A549 (cell line): ENCODE measurements around the gene FRRS1L. TPM values are rescaled to one million over a fixed set of nuclear protein-coding genes. Genes with fewer than 3 reads are reported as not detected.
A peak's percentile ranks its signal among the peaks of the same experiment; 100 is the strongest.

Experiments used
- ATAC-seq, 2 experiments: fragments of 200-7000 bp in 1 of 2; fragments of >200 bp in 1 of 2; cut with Nextera tagmentation in 1 of 2; cut with Tn5 transposase in 1 of 2; 3 replicates each; pipeline versions ENCODE4 v1.8.0 to v1.9.1; 2018 to 2020; ENCODE audit warnings: mild to moderate bottlenecking in 1 of 2, moderate library complexity in 1 of 2
- CTCF ChIA-PET: fragments of 300-600 bp; sonication (Branson Sonifier 250); formaldehyde crosslinking; extraction: SDS; loops from one replicate; lab custom pipeline; 2021; ENCODE audit warnings: antibody characterized with exemption, inconsistent platforms; lab: Yijun Ruan, JAX
- POLR2A ChIA-PET: fragments of 350-600 bp; formaldehyde crosslinking; extraction: SDS; loops from one replicate; lab custom pipeline; 2021; ENCODE audit warnings: antibody characterized with exemption, inconsistent platforms; lab: Yijun Ruan, JAX
- DNase-seq, 2 experiments: peaks; one replicate each; pipeline versions ENCODE4 v3.0.0 to v3.0.0-alpha.2; 2011 to 2016; ENCODE audit warnings: low read depth in 1 of 2, low spot score in 1 of 2
- FAIRE-seq: peaks from 2 replicates; lab custom pipeline; 2011; peaks lifted over from hg19 to GRCh38; lab: Jason Lieb, UNC
- H3K27ac ChIP-seq, 2 experiments: fragments of >200 bp; sonication (Bioruptor Twin); formaldehyde crosslinking; 3 replicates each; pipeline ENCODE4 v1.5.1; 2016 to 2017
- H3K4me1 ChIP-seq: fragments of >200 bp; sonication (Bioruptor Twin); formaldehyde crosslinking; 3 replicates; pipeline ENCODE4 v1.6.1; 2016
- H3K4me2 ChIP-seq: fragments of >200 bp; sonication (Bioruptor Twin); formaldehyde crosslinking; 3 replicates; pipeline ENCODE4 v1.6.1; 2016
- H3K4me3 ChIP-seq: fragments of >200 bp; sonication (Bioruptor Twin); formaldehyde crosslinking; 3 replicates; pipeline ENCODE4 v1.5.1; 2016
- H3K9me3 ChIP-seq: fragments of >200 bp; sonication (Bioruptor Twin); formaldehyde crosslinking; 3 replicates; pipeline ENCODE4 v1.6.1; 2016
- CBX2 ChIP-seq: fragments of 200-600 bp; sonication (generic); IDR thresholded peaks from 2 replicates; pipeline ENCODE4 v1.6.1; 2016; ENCODE audit warnings: low read depth, mild to moderate bottlenecking, borderline replicate concordance
- CEBPB ChIP-seq, 2 experiments: fragments of >200 bp in 1 of 2; sonication (Bioruptor Twin) in 1 of 2; formaldehyde crosslinking in 1 of 2; IDR thresholded peaks; 2 replicates each; pipeline ENCODE4 v1.6.1; 2012 to 2016
- CHD2 ChIP-seq: fragments of 150-350 bp; IDR thresholded peaks from 2 replicates; pipeline ENCODE4 v1.6.1; 2014; ENCODE audit warnings: low read length; ENCODE audit not compliant: partially characterized antibody
- EP300 ChIP-seq, 2 experiments: fragments of >200 bp; sonication (Bioruptor Twin); formaldehyde crosslinking; IDR thresholded peaks; 2 replicates in 1 of 2; 3 replicates in 1 of 2; pipeline ENCODE4 v1.6.1; 2016 to 2017
- ESRRA ChIP-seq: fragments of 150-350 bp; IDR thresholded peaks from 2 replicates; pipeline ENCODE4 v1.6.1; 2014; ENCODE audit warnings: mild to moderate bottlenecking, low read length, borderline replicate concordance
- FOSB ChIP-seq: fragments of 250-450 bp; sonication (Bioruptor Pico); IDR thresholded peaks from 2 replicates; pipeline ENCODE4 v1.5.0; 2020; ENCODE audit warnings: mild to moderate bottlenecking, moderate library complexity
- FOSL2 ChIP-seq, 2 experiments: fragments of 450-650 bp in 1 of 2; fragments of >200 bp in 1 of 2; sonication (Bioruptor Twin) in 1 of 2; formaldehyde crosslinking; IDR thresholded peaks; 2 replicates each; pipeline versions ENCODE4 v1.5.0 to v1.6.1; 2016 to 2020; ENCODE audit warnings: mild to moderate bottlenecking in 1 of 2, moderate library complexity in 1 of 2
- HMGXB4 ChIP-seq: fragments of 250-450 bp; sonication (Bioruptor Pico); IDR thresholded peaks from 2 replicates; pipeline ENCODE4 v1.5.0; 2021; ENCODE audit warnings: mild to moderate bottlenecking, moderate library complexity, borderline replicate concordance
- MAFK ChIP-seq: fragments of 450-650 bp; IDR thresholded peaks from 2 replicates; pipeline ENCODE4 v1.6.1; 2014; ENCODE audit not compliant: partially characterized antibody
- MAX ChIP-seq: IDR thresholded peaks from 2 replicates; pipeline ENCODE4 v1.6.1; 2012
- NR3C1 ChIP-seq: fragments of >200 bp; sonication (Bioruptor Twin); formaldehyde crosslinking; IDR thresholded peaks from 3 replicates; pipeline ENCODE4 v1.6.1; 2017
- RARB ChIP-seq: fragments of 250-450 bp; sonication (Bioruptor Pico); IDR thresholded peaks from 2 replicates; pipeline ENCODE4 v1.8.0; 2021; ENCODE audit warnings: mild to moderate bottlenecking, moderate library complexity
- RCOR1 ChIP-seq: fragments of 150-350 bp; IDR thresholded peaks from 2 replicates; pipeline ENCODE4 v1.6.1; 2014; ENCODE audit warnings: antibody characterized with exemption, low read length, low read depth
- REST ChIP-seq: fragments of 200-600 bp; sonication (generic); IDR thresholded peaks from 2 replicates; pipeline ENCODE4 v1.6.1; 2016; ENCODE audit warnings: antibody characterized with exemption, mild to moderate bottlenecking, moderate library complexity
- TP53 ChIP-seq: fragments of 250-450 bp; sonication (Bioruptor Pico); IDR thresholded peaks from 2 replicates; pipeline ENCODE4 v1.5.0; 2021; ENCODE audit warnings: mild to moderate bottlenecking, moderate library complexity
- WGBS: methylation state at CpG from one replicate; pipeline ENCODE4 v1.1.6; 2017; ENCODE audit errors: missing lambda C conversion rate; 5-methylcytosine and 5-hydroxymethylcytosine counted together
- polyA plus RNA-seq, 4 experiments: library from polyadenylated mRNA; depleted of rRNA in 3 of 4; stranded (reverse); fragments of >200 nt; fragmentation: RNase III in 1 of 4; extraction: RNeasy Plus Mini Kit Qiagen cat#74134 plus additional on column Dnase treatment in 1 of 4; gene quantifications; 2 replicates in 3 of 4; 3 replicates in 1 of 4; pipeline ENCODE4 v1.2.3, GENCODE V29; 2011 to 2017
- small RNA-seq, 6 experiments: library from RNA; depleted of rRNA; stranded (forward); fragments of <200 nt; gene quantifications; one replicate each; pipeline ENCODE3, GENCODE V24; 2012
- TF ChIP-seq, protein P1 (sequence below): fragments of 150-350 bp; IDR thresholded peaks from 2 replicates; pipeline ENCODE4 v1.6.1; 2014; ENCODE audit warnings: low read depth, mild to moderate bottlenecking, low read length

Gene FRRS1L
- polyA plus RNA-seq, 2 of the 4 experiments (the other 2 are of a cell fraction), result 0.54 to 1.5 TPM

GRCh38 chr9:109083141-109083540, 83.9 kb downstream of the FRRS1L start:
- Histone ChIP-seq H3K4me1 (peaks cover 26% of the 10 kb centered on the region), H3K4me2 (no peak overlapping the region), H3K27ac (no peak overlapping the region), H3K4me3 (no peak overlapping the region), H3K9me3 (no peaks in the 10 kb centered on the region)
- FAIRE-seq (no peak), ATAC-seq (no peak), DNase-seq (no peak)
- CTCF ChIA-PET, result no interaction called here
- POLR2A ChIA-PET, result interaction anchor here (0.9 kb wide), 1 partner anchor 27 kb away, joined by 3 read pairs; no protein-coding TSS in a partner anchor
- TF ChIP-seq FOSB (CRISPR knock-in tag) (no peak), RCOR1 (no peak), MAFK (no peak), NR3C1 (no peak), EP300 (IDR thresholded peaks at IDR 0.05) (no peak)
- WGBS, result 90% methylated on average over 7 of the region's 7 CpGs

DNA sequence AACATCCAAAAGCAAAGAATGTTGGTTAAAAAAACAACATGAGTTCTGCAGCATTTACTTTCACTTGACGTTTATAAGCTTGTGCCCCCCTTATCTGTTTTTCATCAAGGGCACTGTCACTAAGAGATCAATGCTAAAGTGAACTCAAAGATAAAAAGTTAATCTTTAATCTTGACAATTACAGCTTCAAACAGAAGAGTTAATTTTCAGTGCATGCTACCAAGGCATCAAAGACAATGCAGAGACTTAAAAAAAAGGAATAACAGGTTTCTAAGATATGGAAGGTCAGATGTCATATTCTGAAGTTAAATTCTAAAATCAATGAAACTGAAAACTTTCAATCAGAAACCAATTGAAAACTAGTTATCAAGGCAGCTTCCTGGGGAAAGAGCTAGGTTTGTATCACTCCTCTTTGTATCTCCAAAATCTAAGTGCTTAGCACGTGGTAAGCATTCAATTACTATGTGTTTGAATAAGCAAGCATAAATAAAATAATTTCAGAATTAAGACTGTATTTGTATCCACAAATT, 84.9 kb downstream of the FRRS1L start:
- Histone ChIP-seq H3K27ac (no peak overlapping the region), H3K4me3 (no peak overlapping the region), H3K4me2 (0 out of 3 replicates have a peak overlapping the region, but pooled peaks have one; percentile 2), H3K9me3 (no peaks in the 10 kb centered on the region), H3K4me1 (peaks cover 21% of the 10 kb centered on the region)
- TF ChIP-seq RARB (CRISPR knock-in tag), result no peak
- no peak for TF ChIP-seq ESRRA
- no peak for TF ChIP-seq CBX2
- no peak for TF ChIP-seq CHD2
- TF ChIP-seq CEBPB (IDR thresholded peaks at IDR 0.05), result no peak
- TF ChIP-seq, protein P1, sequence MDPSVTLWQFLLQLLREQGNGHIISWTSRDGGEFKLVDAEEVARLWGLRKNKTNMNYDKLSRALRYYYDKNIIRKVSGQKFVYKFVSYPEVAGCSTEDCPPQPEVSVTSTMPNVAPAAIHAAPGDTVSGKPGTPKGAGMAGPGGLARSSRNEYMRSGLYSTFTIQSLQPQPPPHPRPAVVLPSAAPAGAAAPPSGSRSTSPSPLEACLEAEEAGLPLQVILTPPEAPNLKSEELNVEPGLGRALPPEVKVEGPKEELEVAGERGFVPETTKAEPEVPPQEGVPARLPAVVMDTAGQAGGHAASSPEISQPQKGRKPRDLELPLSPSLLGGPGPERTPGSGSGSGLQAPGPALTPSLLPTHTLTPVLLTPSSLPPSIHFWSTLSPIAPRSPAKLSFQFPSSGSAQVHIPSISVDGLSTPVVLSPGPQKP, result no peak
- TF ChIP-seq FOSL2 (IDR thresholded peaks at IDR 0.05), result no peak
- no peak for TF ChIP-seq FOSL2 (CRISPR knock-in tag; IDR thresholded peaks at IDR 0.05)
- no peak for TF ChIP-seq HMGXB4 (CRISPR knock-in tag)
- TF ChIP-seq TP53 (CRISPR knock-in tag), result no peak
- TF ChIP-seq MAX, result no peak
- no peak for TF ChIP-seq REST
- ATAC-seq (no peak), FAIRE-seq (no peak), DNase-seq (no peak)
- CTCF ChIA-PET, result interaction anchor here (0.7 kb wide), 1 partner anchor 60 kb away, joined by 3 read pairs; no protein-coding TSS in a partner anchor
- POLR2A ChIA-PET, result no interaction called here
- 50% methylated on average over 2 of the region's 2 CpGs for WGBS

Small RNAs within 50 kb of the gene (small RNA-seq; reads per million reads assigned to genes)
- 0 reads per million in 6 experiments for gene RNU6-984P

Other genes with a start within 250 kb of the FRRS1L start
- 35.8 and 48.9 TPM in 2 replicates for gene ELP1, start 233.1 kb downstream of the FRRS1L start, polyA plus RNA-seq (2011; rRNA removed)
- 25.4 to 26.3 TPM (median 26.1 TPM) in 3 replicates for gene ELP1, start 233.1 kb downstream of the FRRS1L start, polyA plus RNA-seq (2017; fragmentation: RNase III; extraction: RNeasy Plus Mini Kit Qiagen cat#74134 plus additional on column Dnase treatment)
- 34.3 and 38.2 TPM in 2 replicates for gene ABITRAM, start 232.8 kb downstream of the FRRS1L start, polyA plus RNA-seq (2011; rRNA removed)
- 18.7 to 21.6 TPM (median 19.3 TPM) in 3 replicates for gene ABITRAM, start 232.8 kb downstream of the FRRS1L start, polyA plus RNA-seq (2017; fragmentation: RNase III; extraction: RNeasy Plus Mini Kit Qiagen cat#74134 plus additional on column Dnase treatment)
- 42.5 and 63.6 TPM in 2 replicates for gene CTNNAL1, start 153.8 kb downstream of the FRRS1L start, polyA plus RNA-seq (2011; rRNA removed)
- 43.8 to 61.3 TPM (median 48.8 TPM) in 3 replicates for gene CTNNAL1, start 153.8 kb downstream of the FRRS1L start, polyA plus RNA-seq (2017; fragmentation: RNase III; extraction: RNeasy Plus Mini Kit Qiagen cat#74134 plus additional on column Dnase treatment)
- 88.9 and 108 TPM in 2 replicates for gene TMEM245, start 47.3 kb downstream of the FRRS1L start, polyA plus RNA-seq (2011; rRNA removed)
- 44.9 to 48.6 TPM (median 48.2 TPM) in 3 replicates for gene TMEM245, start 47.3 kb downstream of the FRRS1L start, polyA plus RNA-seq (2017; fragmentation: RNase III; extraction: RNeasy Plus Mini Kit Qiagen cat#74134 plus additional on column Dnase treatment)
- 18.6 and 22.0 TPM in 2 replicates for gene EPB41L4B, start 153.8 kb upstream of the FRRS1L start, polyA plus RNA-seq (2011; rRNA removed)
- gene EPB41L4B, start 153.8 kb upstream of the FRRS1L start, polyA plus RNA-seq (2017; fragmentation: RNase III; extraction: RNeasy Plus Mini Kit Qiagen cat#74134 plus additional on column Dnase treatment), result 7.9 to 8.0 TPM (median 7.9 TPM) in 3 replicates